Testis (tissue), 2 donors: ENCODE results near the gene ZNF385A.

Source experiments
- POLR2A ChIP-seq: fragments of 450-650 bp; IDR thresholded peaks from one replicate; pipeline ENCODE4 v1.6.1; 2017; ENCODE audit warnings: antibody characterized with exemption, mild to moderate bottlenecking, moderate library complexity
- TF ChIP-seq, protein P1 (sequence below), 3 experiments: fragments of 450-650 bp in 2 of 3; fragments of 200-600 bp in 1 of 3; sonication (generic) in 1 of 3; IDR thresholded peaks; one replicate each; pipeline ENCODE4 v1.5.1; 2016 to 2019; ENCODE audit warnings: antibody characterized with exemption in 3 of 3, mild to moderate bottlenecking in 2 of 3, moderate library complexity in 1 of 3

DNA sequence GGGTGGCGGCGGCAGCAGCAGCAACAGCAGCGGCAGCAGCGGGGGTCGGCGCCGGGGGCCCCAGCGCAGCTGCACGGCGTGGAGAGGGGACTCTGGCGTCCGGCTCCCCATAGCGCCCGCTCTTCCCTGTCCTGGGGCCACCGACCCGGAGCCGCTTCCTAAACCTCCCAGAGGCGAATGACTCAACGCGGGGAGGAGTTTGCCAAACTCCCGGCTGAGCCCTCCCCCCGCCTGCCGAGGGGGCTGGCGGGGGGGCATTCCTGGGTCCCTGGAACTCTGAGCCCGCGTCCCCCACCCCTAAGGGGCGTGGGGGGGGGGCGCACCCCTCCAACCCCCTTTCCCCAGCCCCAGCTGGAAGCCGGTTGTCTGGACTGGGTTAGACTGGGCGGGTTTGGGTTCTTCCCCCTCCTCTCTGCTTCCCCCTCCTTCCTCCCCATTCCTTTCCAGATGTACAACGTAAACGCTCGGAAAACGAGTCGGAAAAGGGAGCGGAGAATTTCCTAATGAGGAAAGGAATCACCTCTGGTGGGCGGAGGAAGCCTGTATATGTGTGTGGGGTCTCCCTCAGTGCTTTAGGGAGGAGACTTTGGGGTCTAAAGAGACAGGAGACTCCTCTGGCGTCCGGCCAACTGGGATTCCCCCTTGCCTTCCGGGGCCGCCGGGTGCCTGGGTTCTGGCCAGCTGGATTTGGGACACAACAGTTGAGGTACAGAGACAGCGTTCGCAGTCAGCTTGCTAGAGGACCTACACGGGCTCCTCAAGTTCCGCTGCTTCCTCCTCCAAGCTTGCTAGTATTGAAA, 34.8 kb upstream of the ZNF385A start, which contains the start of gene ITGA5:
- TF ChIP-seq, protein P1, sequence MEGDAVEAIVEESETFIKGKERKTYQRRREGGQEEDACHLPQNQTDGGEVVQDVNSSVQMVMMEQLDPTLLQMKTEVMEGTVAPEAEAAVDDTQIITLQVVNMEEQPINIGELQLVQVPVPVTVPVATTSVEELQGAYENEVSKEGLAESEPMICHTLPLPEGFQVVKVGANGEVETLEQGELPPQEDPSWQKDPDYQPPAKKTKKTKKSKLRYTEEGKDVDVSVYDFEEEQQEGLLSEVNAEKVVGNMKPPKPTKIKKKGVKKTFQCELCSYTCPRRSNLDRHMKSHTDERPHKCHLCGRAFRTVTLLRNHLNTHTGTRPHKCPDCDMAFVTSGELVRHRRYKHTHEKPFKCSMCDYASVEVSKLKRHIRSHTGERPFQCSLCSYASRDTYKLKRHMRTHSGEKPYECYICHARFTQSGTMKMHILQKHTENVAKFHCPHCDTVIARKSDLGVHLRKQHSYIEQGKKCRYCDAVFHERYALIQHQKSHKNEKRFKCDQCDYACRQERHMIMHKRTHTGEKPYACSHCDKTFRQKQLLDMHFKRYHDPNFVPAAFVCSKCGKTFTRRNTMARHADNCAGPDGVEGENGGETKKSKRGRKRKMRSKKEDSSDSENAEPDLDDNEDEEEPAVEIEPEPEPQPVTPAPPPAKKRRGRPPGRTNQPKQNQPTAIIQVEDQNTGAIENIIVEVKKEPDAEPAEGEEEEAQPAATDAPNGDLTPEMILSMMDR (IDR thresholded peaks at IDR 0.05): no peak
- TF ChIP-seq POLR2A: no peak
